Neutrophil (primary cell): ENCODE data around the gene SGMS1.
A peak's percentile ranks its signal among the peaks of the same experiment; 100 is the strongest.

Experiments used
- H3K27ac ChIP-seq: fragments of 200-600 bp; sonication (generic); 2 replicates; pipeline ENCODE4 v1.5.1; 2016; ENCODE audit warnings: mild to moderate bottlenecking, moderate library complexity
- H3K27me3 ChIP-seq: fragments of 200-600 bp; sonication (generic); 2 replicates; pipeline ENCODE4 v1.6.0; 2016; ENCODE audit warnings: mild to moderate bottlenecking
- H3K36me3 ChIP-seq: fragments of 200-600 bp; sonication (generic); 2 replicates; pipeline ENCODE4 v1.5.1; 2017
- H3K4me1 ChIP-seq, 2 experiments: fragments of 200-600 bp in 1 of 2; sonication (generic) in 1 of 2; 1 replicate in 1 of 2; 2 replicates in 1 of 2; pipeline versions ENCODE4 v1.5.1 to v1.6.1; 2013 to 2016; ENCODE audit warnings: low read depth in 1 of 2, low read length in 1 of 2, mild to moderate bottlenecking in 1 of 2, moderate library complexity in 1 of 2; ENCODE audit not compliant: control insufficient read depth in 1 of 2, insufficient read depth in 1 of 2
- H3K4me3 ChIP-seq, 2 experiments: fragments of 200-600 bp in 1 of 2; sonication (generic) in 1 of 2; 1 replicate in 1 of 2; 2 replicates in 1 of 2; pipeline ENCODE4 v1.5.1; 2013 to 2016; ENCODE audit warnings: low read depth in 1 of 2, low read length in 1 of 2, mild to moderate bottlenecking in 1 of 2, moderate library complexity in 1 of 2
- H3K9me3 ChIP-seq: fragments of 200-600 bp; sonication (generic); 2 replicates; pipeline ENCODE4 v1.5.1; 2016
- CTCF ChIP-seq: fragments of 200-600 bp; sonication (generic); IDR thresholded peaks from 2 replicates; pipeline ENCODE4 v1.5.1; 2016; ENCODE audit warnings: antibody characterized with exemption

SGMS1 gene

GRCh38 chr10:50384898-50385297, 238.9 kb downstream of the SGMS1 start:
- no peaks in the 10 kb centered on the region for H3K9me3 ChIP-seq
- H3K27ac ChIP-seq: no peak overlapping the region
- no peak overlapping the region for H3K4me3 ChIP-seq
- H3K36me3 ChIP-seq: no peaks in the 10 kb centered on the region
- H3K4me1 ChIP-seq: peaks cover 0 to 5% of the 10 kb centered on the region in 2 experiments
- H3K27me3 ChIP-seq: no peaks in the 10 kb centered on the region
- no peak for TF ChIP-seq CTCF

- Histone ChIP-seq H3K4me3 (no peak overlapping the region), H3K27me3 (no peaks in the 10 kb centered on the region), H3K9me3 (no peaks in the 10 kb centered on the region), H3K27ac (no peak overlapping the region), H3K4me1 (peaks cover 0 to 5% of the 10 kb centered on the region in 2 experiments), H3K36me3 (no peaks in the 10 kb centered on the region)
- no peak for TF ChIP-seq CTCF
Measured at GRCh38 chr10:50384238-50384637, 239.5 kb downstream of the SGMS1 start.

- Histone ChIP-seq H3K9me3 (no peaks in the 10 kb centered on the region), H3K27ac (no peak overlapping the region), H3K36me3 (no peaks in the 10 kb centered on the region), H3K4me3 (no peak overlapping the region), H3K4me1 (no peaks in the 10 kb centered on the region), H3K27me3 (no peaks in the 10 kb centered on the region)
- no peak for TF ChIP-seq CTCF
Measured at GRCh38 chr10:50382576-50383023, 241.2 kb downstream of the SGMS1 start.

- H3K36me3 ChIP-seq: no peaks in the 10 kb centered on the region
- no peak overlapping the region for H3K27ac ChIP-seq
- no peaks in the 10 kb centered on the region for H3K9me3 ChIP-seq
- H3K27me3 ChIP-seq: no peaks in the 10 kb centered on the region
- H3K4me3 ChIP-seq: no peak overlapping the region
- TF ChIP-seq CTCF: no peak
- H3K4me1 ChIP-seq: no peaks in the 10 kb centered on the region
Measured at GRCh38 chr10:50381642-50382041, 242.1 kb downstream of the SGMS1 start.

GRCh38 chr10:50379616-50380015, 244.1 kb downstream of the SGMS1 start:
- H3K4me3 ChIP-seq: no peak overlapping the region
- no peaks in the 10 kb centered on the region for H3K9me3 ChIP-seq
- H3K36me3 ChIP-seq: no peaks in the 10 kb centered on the region
- H3K4me1 ChIP-seq: peaks cover 12 to 15% of the 10 kb centered on the region in 2 experiments
- no peak overlapping the region for H3K27ac ChIP-seq
- H3K27me3 ChIP-seq: no peaks in the 10 kb centered on the region
- no peak for TF ChIP-seq CTCF

GRCh38 chr10:50375745-50376144, 248.0 kb downstream of the SGMS1 start:
- no peak for TF ChIP-seq CTCF
- Histone ChIP-seq H3K4me1 (peaks cover 19 to 24% of the 10 kb centered on the region in 2 experiments), H3K36me3 (no peaks in the 10 kb centered on the region), H3K4me3 (no peak overlapping the region), H3K27ac (peak overlapping the region; percentile 62), H3K27me3 (peaks cover 7% of the 10 kb centered on the region), H3K9me3 (no peaks in the 10 kb centered on the region)
